Measurements from ENCODE around the gene TUBB3.

GRCh38 chr16:89890200-89890599 is 32.9 kb upstream of the TUBB3 start:
- TF ChIP-seq CTCF (IDR thresholded peaks at IDR 0.05): no peak
- TF ChIP-seq POLR2A (IDR thresholded peaks at IDR 0.05): no peak

Measured in lower leg skin (tissue), 3 donors.